C4-2B (cell line): ENCODE data around the gene VSTM4.

Experiments used
- CTCF ChIP-seq: fragments of 450-650 bp; conservative IDR thresholded peaks from 2 replicates; pipeline ENCODE4 v1.5.1; 2017; ENCODE audit warnings: mild to moderate bottlenecking
- ZFX ChIP-seq: fragments of 450-650 bp; IDR thresholded peaks from 2 replicates; pipeline ENCODE4 v1.6.1; 2017

DNA sequence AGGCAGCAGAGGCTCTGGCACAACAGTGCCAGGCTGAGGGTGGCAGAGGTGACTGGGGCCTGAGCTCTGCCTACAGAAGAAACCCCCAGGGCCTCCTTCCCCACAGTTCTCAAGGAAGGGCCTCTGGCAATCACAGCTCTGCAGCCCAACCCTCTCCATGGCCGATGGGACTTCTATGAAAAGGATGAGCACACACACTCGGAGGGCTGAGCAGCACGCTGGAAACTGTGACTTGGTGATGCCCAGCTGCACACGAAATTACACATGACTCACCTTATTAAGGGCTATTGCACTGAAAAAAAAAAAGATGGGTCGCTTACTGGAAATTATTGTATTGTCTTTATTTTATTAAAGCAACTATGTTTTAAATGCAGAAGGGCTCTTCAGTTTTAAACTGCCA is 132.7 kb downstream of the VSTM4 start:
- TF ChIP-seq CTCF (no peak), ZFX (no peak)
